KMS-11 (cell line): ENCODE measurements around the gene TGFBI.

ENCODE experiments used
- H2AFZ ChIP-seq: fragments of 200-600 bp; sonication (generic); 2 replicates; pipeline ENCODE4 v1.6.1; 2016; ENCODE audit warnings: antibody characterized with exemption, mixed run types, low read depth
- H3K27ac ChIP-seq: fragments of 200-600 bp; sonication (generic); 2 replicates; pipeline ENCODE4 v1.6.1; 2016; ENCODE audit warnings: mild to moderate bottlenecking, mixed run types
- H3K27me3 ChIP-seq: fragments of 200-600 bp; sonication (generic); 2 replicates; pipeline ENCODE4 v1.6.1; 2017; ENCODE audit warnings: mild to moderate bottlenecking, low read depth, mixed run types, moderate library complexity; ENCODE audit not compliant: insufficient read depth
- H3K36me3 ChIP-seq: fragments of 200-600 bp; sonication (generic); 2 replicates; pipeline ENCODE4 v1.6.1; 2017; ENCODE audit warnings: mild to moderate bottlenecking, mixed run types; ENCODE audit not compliant: insufficient read depth
- H3K4me1 ChIP-seq: fragments of 200-600 bp; sonication (generic); 2 replicates; pipeline ENCODE4 v1.6.1; 2016; ENCODE audit warnings: mild to moderate bottlenecking, low read depth, mixed run types; ENCODE audit not compliant: poor library complexity, severe bottlenecking
- H3K4me2 ChIP-seq: fragments of 200-600 bp; sonication (generic); 2 replicates; pipeline ENCODE4 v1.7.0; 2016; ENCODE audit warnings: mild to moderate bottlenecking, mixed run types
- H3K4me3 ChIP-seq: fragments of 200-600 bp; sonication (generic); IDR thresholded peaks from 2 replicates; pipeline ENCODE4 v1.6.1; 2017; ENCODE audit warnings: low read depth, low read length, mixed read lengths; ENCODE audit not compliant: insufficient read depth
- H3K79me2 ChIP-seq: fragments of 200-600 bp; sonication (generic); 2 replicates; pipeline ENCODE4 v1.6.1; 2016; ENCODE audit warnings: low read depth, mixed run types; ENCODE audit not compliant: insufficient read depth
- H3K9ac ChIP-seq: fragments of 200-600 bp; sonication (generic); 2 replicates; pipeline ENCODE4 v1.6.1; 2016; ENCODE audit warnings: mild to moderate bottlenecking, mixed run types
- H4K20me1 ChIP-seq: fragments of 200-600 bp; sonication (generic); 2 replicates; pipeline ENCODE4 v1.6.1; 2016; ENCODE audit warnings: mild to moderate bottlenecking, mixed run types; ENCODE audit not compliant: insufficient read depth
- TF ChIP-seq, protein P1 (sequence below): fragments of 200-600 bp; sonication (generic); conservative IDR thresholded peaks from 2 replicates; pipeline ENCODE4 v1.6.1; 2017; ENCODE audit warnings: low read depth, mild to moderate bottlenecking, antibody characterized with exemption, low read length, moderate library complexity, mixed read lengths

TGFBI gene

DNA sequence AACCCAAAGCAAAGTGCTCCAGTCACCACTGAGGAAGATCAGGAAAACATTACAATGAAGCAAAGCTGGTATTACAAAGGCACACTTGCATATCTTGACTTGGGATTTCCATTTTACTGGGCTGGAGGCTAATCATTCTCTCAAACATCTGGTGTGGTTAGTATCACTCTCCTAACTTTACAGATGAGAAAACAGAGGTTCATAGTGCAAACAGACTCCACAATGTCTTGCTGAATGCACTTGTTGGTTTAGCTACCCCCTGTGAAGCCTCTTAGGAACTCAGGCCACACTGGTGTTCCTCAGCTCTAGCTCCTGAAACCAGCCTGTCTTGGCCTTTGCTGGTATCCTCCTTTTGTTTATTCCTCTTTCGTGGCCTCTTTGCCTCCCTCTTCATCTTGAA is 74.3 kb downstream of the TGFBI start:
- Histone ChIP-seq H3K27ac (no peak overlapping the region), H3K27me3 (no peaks in the 10 kb centered on the region), H3K9ac (no peak overlapping the region), H3K4me2 (no peak overlapping the region), H3K4me1 (no peaks in the 10 kb centered on the region), H2AFZ (no peak overlapping the region), H3K36me3 (no peaks in the 10 kb centered on the region), H3K79me2 (no peaks in the 10 kb centered on the region), H3K4me3 (no peak overlapping the region), H4K20me1 (no peaks in the 10 kb centered on the region)
- TF ChIP-seq, protein P1, sequence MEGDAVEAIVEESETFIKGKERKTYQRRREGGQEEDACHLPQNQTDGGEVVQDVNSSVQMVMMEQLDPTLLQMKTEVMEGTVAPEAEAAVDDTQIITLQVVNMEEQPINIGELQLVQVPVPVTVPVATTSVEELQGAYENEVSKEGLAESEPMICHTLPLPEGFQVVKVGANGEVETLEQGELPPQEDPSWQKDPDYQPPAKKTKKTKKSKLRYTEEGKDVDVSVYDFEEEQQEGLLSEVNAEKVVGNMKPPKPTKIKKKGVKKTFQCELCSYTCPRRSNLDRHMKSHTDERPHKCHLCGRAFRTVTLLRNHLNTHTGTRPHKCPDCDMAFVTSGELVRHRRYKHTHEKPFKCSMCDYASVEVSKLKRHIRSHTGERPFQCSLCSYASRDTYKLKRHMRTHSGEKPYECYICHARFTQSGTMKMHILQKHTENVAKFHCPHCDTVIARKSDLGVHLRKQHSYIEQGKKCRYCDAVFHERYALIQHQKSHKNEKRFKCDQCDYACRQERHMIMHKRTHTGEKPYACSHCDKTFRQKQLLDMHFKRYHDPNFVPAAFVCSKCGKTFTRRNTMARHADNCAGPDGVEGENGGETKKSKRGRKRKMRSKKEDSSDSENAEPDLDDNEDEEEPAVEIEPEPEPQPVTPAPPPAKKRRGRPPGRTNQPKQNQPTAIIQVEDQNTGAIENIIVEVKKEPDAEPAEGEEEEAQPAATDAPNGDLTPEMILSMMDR = no peak

DNA sequence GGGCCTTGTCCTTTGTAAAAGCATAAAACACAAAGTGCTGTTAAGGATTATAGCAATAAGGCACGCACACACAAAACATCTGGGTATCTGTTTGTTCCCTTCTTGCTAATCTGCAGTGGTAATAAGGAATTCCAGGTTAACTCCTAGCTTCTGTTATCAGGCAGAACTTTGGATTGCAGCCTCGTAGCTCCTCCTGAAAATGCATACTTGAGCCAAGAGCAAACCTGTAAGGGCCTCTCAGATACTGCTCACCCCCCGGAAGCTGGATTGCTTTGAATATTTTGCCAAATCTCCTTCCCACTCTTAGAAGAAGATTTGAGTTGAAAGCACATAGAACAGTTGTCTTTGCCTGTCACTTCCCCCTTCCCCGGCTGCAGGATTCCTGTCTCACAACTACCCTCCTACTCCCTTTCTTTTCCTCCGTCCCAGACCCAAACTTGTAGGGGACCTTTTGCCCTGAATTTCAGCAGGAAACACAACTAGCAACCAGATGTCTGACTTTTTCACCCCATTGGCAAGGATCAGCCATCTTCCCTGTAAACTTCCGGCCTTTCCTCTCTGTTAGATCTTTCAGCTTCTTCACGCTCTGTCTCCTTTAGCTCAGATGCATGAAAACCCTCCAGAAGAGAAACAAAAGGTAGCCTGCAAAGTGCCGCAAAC is 75.6 kb downstream of the TGFBI start:
- no peaks in the 10 kb centered on the region for H4K20me1 ChIP-seq
- no peaks in the 10 kb centered on the region for H3K27me3 ChIP-seq
- H3K36me3 ChIP-seq = no peaks in the 10 kb centered on the region
- no peak overlapping the region for H3K4me2 ChIP-seq
- no peaks in the 10 kb centered on the region for H3K4me1 ChIP-seq
- no peak overlapping the region for H3K4me3 ChIP-seq
- no peak overlapping the region for H3K9ac ChIP-seq
- no peaks in the 10 kb centered on the region for H3K79me2 ChIP-seq
- no peak overlapping the region for H3K27ac ChIP-seq
- no peak overlapping the region for H2AFZ ChIP-seq
- TF ChIP-seq, protein P1 = no peak

DNA sequence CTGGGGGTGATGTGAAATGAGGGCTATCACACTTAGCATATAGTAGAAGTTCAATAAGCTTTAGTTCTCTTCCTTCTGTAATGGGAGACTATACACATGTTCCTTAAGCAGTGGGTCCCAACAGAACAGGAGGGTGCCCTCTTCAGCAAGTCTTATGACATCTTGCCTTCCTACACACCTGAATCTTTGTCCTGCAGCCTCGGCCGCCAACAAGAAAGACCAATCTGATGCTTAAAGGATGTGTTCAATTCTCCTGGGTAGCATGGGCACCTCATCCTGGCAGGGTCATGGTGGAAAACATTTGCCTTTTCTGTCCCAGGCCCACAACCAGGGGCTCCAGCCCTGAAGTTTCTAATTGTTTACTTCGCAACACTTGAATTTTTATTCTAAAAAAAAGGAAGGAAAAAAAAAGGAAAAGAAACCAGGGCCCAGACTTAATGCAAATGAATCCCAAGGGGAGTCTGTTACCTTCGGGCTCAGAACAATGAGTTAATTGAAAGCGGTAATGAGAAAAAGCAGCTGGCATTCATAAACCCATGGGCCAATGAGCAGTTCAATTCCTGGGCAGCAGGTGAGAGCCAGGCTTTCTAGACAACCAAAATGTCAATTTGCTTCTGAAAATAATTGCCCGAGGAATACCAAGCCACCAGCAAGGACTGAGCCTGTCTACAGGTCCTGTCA is 77.7 kb downstream of the TGFBI start:
- H3K9ac ChIP-seq = no peak overlapping the region
- H3K36me3 ChIP-seq = no peaks in the 10 kb centered on the region
- no peaks in the 10 kb centered on the region for H3K27me3 ChIP-seq
- TF ChIP-seq, protein P1 = no peak
- H3K4me1 ChIP-seq = no peaks in the 10 kb centered on the region
- no peaks in the 10 kb centered on the region for H3K79me2 ChIP-seq
- H2AFZ ChIP-seq = no peak overlapping the region
- no peaks in the 10 kb centered on the region for H4K20me1 ChIP-seq
- H3K4me2 ChIP-seq = no peak overlapping the region
- H3K4me3 ChIP-seq = no peak overlapping the region
- no peak overlapping the region for H3K27ac ChIP-seq

DNA sequence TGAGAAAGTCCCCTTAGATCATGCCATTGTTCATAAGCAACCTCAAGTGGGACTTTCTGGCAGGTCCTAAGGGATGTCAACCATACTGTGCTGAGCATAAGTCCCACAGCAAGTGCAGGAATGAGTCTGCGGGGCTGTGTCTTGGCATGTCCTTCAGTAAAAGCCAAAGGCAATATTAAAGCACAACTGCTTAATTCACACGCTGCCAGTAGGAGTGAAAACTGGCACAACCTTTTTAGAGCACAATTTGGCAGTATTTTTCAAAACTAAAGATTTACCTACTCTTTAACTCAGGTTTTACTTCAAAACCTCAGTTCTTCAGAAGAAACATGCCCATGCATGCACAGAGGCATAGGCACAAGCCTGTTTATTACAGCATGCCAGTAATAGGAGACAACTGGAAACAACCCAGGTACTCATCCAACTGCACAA is 79.4 kb downstream of the TGFBI start:
- H3K4me1 ChIP-seq = no peaks in the 10 kb centered on the region
- H3K36me3 ChIP-seq = no peaks in the 10 kb centered on the region
- TF ChIP-seq, protein P1 = no peak
- H3K79me2 ChIP-seq = no peaks in the 10 kb centered on the region
- H3K9ac ChIP-seq = no peak overlapping the region
- H3K4me3 ChIP-seq = no peak overlapping the region
- no peaks in the 10 kb centered on the region for H4K20me1 ChIP-seq
- H2AFZ ChIP-seq = no peak overlapping the region
- H3K4me2 ChIP-seq = no peak overlapping the region
- H3K27ac ChIP-seq = no peak overlapping the region
- no peaks in the 10 kb centered on the region for H3K27me3 ChIP-seq
